Activated CD8-positive, alpha-beta memory T cell treated with anti-CD3 and anti-CD28 coated beads, Interleukin-2, amount 50 U/mL, for 48 hours (primary cell): ENCODE results near the gene TMEM181.
"Not testable (repeated sequence)": the region's sequence is repeated elsewhere in the genome, so short reads cannot be mapped to it uniquely, and the experiment has no call there.

Experiments used
- DNase-seq: peaks from one replicate; pipeline ENCODE4 v3.0.0-alpha.2; 2020

Gene TMEM181

GRCh38 chr6:158603261-158604047, 43.6 kb downstream of the TMEM181 start:
- DNase-seq, result no peak

GRCh38 chr6:158604048-158604406, 44.1 kb downstream of the TMEM181 start:
- DNase-seq, result no peak

- DNase-seq, result peak; percentile 66
Measured at GRCh38 chr6:158605266-158605878, 45.5 kb downstream of the TMEM181 start.

GRCh38 chr6:158606011-158606410, 46.1 kb downstream of the TMEM181 start:
- peak; percentile 22 for DNase-seq

- peak; percentile 34 for DNase-seq
Measured at GRCh38 chr6:158606935-158607334, 47.0 kb downstream of the TMEM181 start.

- peak; percentile 40 for DNase-seq
Measured at GRCh38 chr6:158607411-158608170, 47.7 kb downstream of the TMEM181 start.

GRCh38 chr6:158608221-158608620, 48.3 kb downstream of the TMEM181 start:
- DNase-seq, result no peak

GRCh38 chr6:158609455-158610155, 49.7 kb downstream of the TMEM181 start:
- DNase-seq, result peak; percentile 39

GRCh38 chr6:158610319-158610968, 50.6 kb downstream of the TMEM181 start:
- peak; percentile 34 for DNase-seq

GRCh38 chr6:158611039-158611438, 51.1 kb downstream of the TMEM181 start:
- peak; percentile 36 for DNase-seq

- peak; percentile 20 for DNase-seq
Measured at GRCh38 chr6:158611541-158612370, 51.9 kb downstream of the TMEM181 start.

- not testable (repeated sequence) for DNase-seq
Measured at GRCh38 chr6:158614606-158615005, 54.7 kb downstream of the TMEM181 start.

- DNase-seq, result not testable (repeated sequence)
Measured at GRCh38 chr6:158618289-158618688, 58.4 kb downstream of the TMEM181 start.

GRCh38 chr6:158619922-158620801, 60.3 kb downstream of the TMEM181 start:
- peak; percentile 29 for DNase-seq

GRCh38 chr6:158620963-158621693, 61.2 kb downstream of the TMEM181 start:
- DNase-seq, result peak; percentile 39

- DNase-seq, result peak; percentile 49
Measured at GRCh38 chr6:158621694-158622544, 62.0 kb downstream of the TMEM181 start.

- no peak for DNase-seq
Measured at GRCh38 chr6:158622545-158623190, 62.8 kb downstream of the TMEM181 start.
